ENCODE data around the gene PTPRM. TPM values are rescaled to one million over a fixed set of nuclear protein-coding genes. Genes with fewer than 3 reads are reported as not detected.

The PTPRM gene
- 13.9 and 18.6 TPM in 2 replicates for total RNA-seq (ENCODE audit: low replicate concordance)

DNA sequence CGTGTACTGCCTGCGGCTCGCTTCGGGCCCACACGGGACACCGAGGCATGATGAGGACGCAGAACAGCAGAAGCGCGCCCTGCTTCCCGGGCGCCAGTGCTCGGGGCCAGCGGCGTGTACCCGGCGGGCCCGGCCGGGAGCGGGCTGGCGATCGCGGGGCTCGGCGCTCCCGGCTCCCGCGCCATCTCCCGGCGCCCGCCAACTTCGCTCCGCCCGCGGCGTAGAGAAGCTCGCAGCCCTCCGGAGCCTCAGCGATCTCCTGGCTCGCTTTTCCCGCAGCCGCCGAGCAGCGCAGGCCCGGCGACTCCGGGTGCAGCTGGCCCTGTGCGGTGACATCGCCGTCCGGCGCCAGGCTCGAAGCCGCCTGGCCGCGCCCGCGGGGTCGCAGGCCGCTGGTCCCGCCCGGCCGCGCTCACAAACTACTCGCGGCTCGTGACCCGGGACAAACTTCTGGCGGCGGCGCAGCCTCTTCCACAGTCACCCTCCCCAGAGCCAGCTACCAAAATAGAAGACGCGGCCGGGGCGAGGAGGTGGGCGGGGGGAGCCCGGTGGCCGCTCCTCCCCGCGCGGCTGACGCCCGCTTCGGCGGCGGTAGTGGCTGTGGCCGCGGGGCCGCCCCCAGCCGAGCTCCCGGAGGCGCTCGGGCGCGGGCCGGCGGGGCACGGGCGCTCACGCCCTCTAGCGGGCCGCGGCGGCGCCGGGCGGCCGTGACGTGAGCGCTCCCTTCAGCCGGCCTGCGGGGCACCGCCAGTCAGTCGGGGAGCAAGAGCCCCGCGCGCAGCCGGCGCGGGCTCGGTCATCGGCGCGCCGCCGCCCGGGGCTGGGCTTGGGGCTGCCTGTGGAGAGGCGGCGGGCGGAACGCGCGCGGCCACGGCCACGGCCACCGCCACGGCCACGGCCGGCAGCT, at the start of gene PTPRM:
PTPRM (plus strand) TSS at position 750 of the 907 bp plus-strand sequence. CDS start 503 bp downstream, outside the sequence.
- no peaks in the 10 kb centered on the region for H3K36me3 ChIP-seq
- Mint-ChIP-seq H3K4me1 (peaks cover 23% of the 10 kb centered on the region), H3K36me3 (peaks cover 3% of the 10 kb centered on the region), H3K4me3 (peak within 1 kb of the TSS; percentile 84), H3K27ac (no peak within 1 kb of the TSS), H3K27me3 (ENCODE audit: insufficient read depth, low read depth) (peaks cover 5% of the 10 kb centered on the region), H3K9me3 (no peaks in the 10 kb centered on the region)
- no peaks in the 10 kb centered on the region for H3K9me3 ChIP-seq (ENCODE audit: low read depth)
- peak within 1 kb of the TSS; percentile 98 for H2AFZ ChIP-seq (replicated peaks)
- H3K9ac ChIP-seq = no peak within 1 kb of the TSS
- TF ChIP-seq EZH2 (IDR thresholded peaks at IDR 0.05) (peak; percentile 33), EZH2phosphoT487 (IDR thresholded peaks at IDR 0.05) (no peak)
- peaks cover 21% of the 10 kb centered on the region for H3F3A ChIP-seq (ENCODE audit: low read depth)
- no peaks in the 10 kb centered on the region for H4K20me1 ChIP-seq (ENCODE audit: low read depth)
- peak within 1 kb of the TSS; percentile 63 for H3K4me3 ChIP-seq
- DNase-seq (ENCODE audit: low spot score) = peak; percentile 94
- H3K4me2 ChIP-seq = peak within 1 kb of the TSS; percentile 99
- peaks cover 26% of the 10 kb centered on the region for H3K4me1 ChIP-seq
- peaks cover 41% of the 10 kb centered on the region for H3K27me3 ChIP-seq
- no peak within 1 kb of the TSS for H3K27ac ChIP-seq
- peaks cover 3% of the 10 kb centered on the region for H3K79me2 ChIP-seq (ENCODE audit: low read depth)

GRCh38 chr18:7517852-7518251, 49.3 kb upstream of the PTPRM start:
- no peak for DNase-seq (ENCODE audit: low spot score)
- no peaks in the 10 kb centered on the region for H3K36me3 ChIP-seq
- no peaks in the 10 kb centered on the region for H4K20me1 ChIP-seq (ENCODE audit: low read depth)
- TF ChIP-seq EZH2 (IDR thresholded peaks at IDR 0.05) = no peak
- no peak overlapping the region for H3K4me3 ChIP-seq
- Mint-ChIP-seq H3K9me3 (no peaks in the 10 kb centered on the region), H3K27me3 (ENCODE audit: insufficient read depth, low read depth) (no peaks in the 10 kb centered on the region), H3K4me3 (no peak overlapping the region), H3K4me1 (peaks cover 10% of the 10 kb centered on the region), H3K27ac (no peak overlapping the region), H3K36me3 (no peaks in the 10 kb centered on the region)
- no peaks in the 10 kb centered on the region for H3F3A ChIP-seq (ENCODE audit: low read depth)
- H3K4me1 ChIP-seq = peaks cover 31% of the 10 kb centered on the region
- no peaks in the 10 kb centered on the region for H3K9me3 ChIP-seq (ENCODE audit: low read depth)
- no peak overlapping the region for H3K9ac ChIP-seq
- no peak overlapping the region for H3K27ac ChIP-seq
- H3K4me2 ChIP-seq = no peak overlapping the region
- H2AFZ ChIP-seq (replicated peaks) = no peak overlapping the region
- no peaks in the 10 kb centered on the region for H3K27me3 ChIP-seq
- H3K79me2 ChIP-seq (ENCODE audit: low read depth) = no peaks in the 10 kb centered on the region

DNA sequence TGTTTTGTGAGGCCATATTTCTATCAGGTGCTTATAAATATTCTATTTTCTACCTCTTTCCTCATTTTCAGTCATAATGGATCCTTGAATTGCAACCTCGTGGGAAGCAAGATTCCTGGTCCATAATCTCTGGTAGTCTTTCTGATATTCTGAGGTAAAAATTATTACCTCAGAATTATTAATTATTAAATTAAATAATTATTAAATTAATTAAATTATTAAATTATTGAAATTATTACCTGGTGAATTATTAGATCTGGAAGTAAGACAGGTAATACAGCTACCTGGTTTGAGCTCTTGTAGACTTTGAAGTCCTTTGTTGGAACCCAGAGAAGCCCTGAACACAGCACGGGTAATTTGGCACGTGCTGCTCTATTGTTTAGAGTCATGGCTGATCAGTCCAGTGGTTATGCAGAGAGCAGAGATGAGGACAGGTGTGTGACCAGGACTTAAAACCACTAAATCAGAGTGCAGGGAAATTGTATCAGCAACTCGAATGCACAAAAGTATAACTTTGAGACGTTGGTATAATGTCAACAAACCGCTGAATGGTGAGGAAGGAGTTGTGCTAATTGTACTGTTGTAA, 46.8 kb upstream of the PTPRM start:
- H3K9me3 ChIP-seq (ENCODE audit: low read depth) = no peaks in the 10 kb centered on the region
- no peak overlapping the region for H3K4me3 Mint-ChIP-seq
- H3K36me3 ChIP-seq = no peaks in the 10 kb centered on the region
- H3K4me1 ChIP-seq = peaks cover 32% of the 10 kb centered on the region
- peaks cover 6% of the 10 kb centered on the region for H3F3A ChIP-seq (ENCODE audit: low read depth)
- TF ChIP-seq EZH2 (IDR thresholded peaks at IDR 0.05) = no peak
- TF ChIP-seq, protein P1, sequence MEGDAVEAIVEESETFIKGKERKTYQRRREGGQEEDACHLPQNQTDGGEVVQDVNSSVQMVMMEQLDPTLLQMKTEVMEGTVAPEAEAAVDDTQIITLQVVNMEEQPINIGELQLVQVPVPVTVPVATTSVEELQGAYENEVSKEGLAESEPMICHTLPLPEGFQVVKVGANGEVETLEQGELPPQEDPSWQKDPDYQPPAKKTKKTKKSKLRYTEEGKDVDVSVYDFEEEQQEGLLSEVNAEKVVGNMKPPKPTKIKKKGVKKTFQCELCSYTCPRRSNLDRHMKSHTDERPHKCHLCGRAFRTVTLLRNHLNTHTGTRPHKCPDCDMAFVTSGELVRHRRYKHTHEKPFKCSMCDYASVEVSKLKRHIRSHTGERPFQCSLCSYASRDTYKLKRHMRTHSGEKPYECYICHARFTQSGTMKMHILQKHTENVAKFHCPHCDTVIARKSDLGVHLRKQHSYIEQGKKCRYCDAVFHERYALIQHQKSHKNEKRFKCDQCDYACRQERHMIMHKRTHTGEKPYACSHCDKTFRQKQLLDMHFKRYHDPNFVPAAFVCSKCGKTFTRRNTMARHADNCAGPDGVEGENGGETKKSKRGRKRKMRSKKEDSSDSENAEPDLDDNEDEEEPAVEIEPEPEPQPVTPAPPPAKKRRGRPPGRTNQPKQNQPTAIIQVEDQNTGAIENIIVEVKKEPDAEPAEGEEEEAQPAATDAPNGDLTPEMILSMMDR (IDR thresholded peaks at IDR 0.05) = no peak
- no peak for TF ChIP-seq EZH2phosphoT487 (IDR thresholded peaks at IDR 0.05)
- no peak for DNase-seq (ENCODE audit: low spot score)
- no peak overlapping the region for H3K27ac Mint-ChIP-seq
- H3K9me3 Mint-ChIP-seq = no peaks in the 10 kb centered on the region
- H4K20me1 ChIP-seq (ENCODE audit: low read depth) = no peaks in the 10 kb centered on the region
- H3K4me2 ChIP-seq = no peak overlapping the region
- no peaks in the 10 kb centered on the region for H3K79me2 ChIP-seq (ENCODE audit: low read depth)
- no peak overlapping the region for H3K9ac ChIP-seq
- H3K4me3 ChIP-seq = no peak overlapping the region
- H3K27me3 Mint-ChIP-seq (ENCODE audit: insufficient read depth, low read depth) = no peaks in the 10 kb centered on the region
- H3K27me3 ChIP-seq = no peaks in the 10 kb centered on the region
- no peak overlapping the region for H3K27ac ChIP-seq
- no peaks in the 10 kb centered on the region for H3K36me3 Mint-ChIP-seq
- peaks cover 10% of the 10 kb centered on the region for H3K4me1 Mint-ChIP-seq
- H2AFZ ChIP-seq (replicated peaks) = no peak overlapping the region

- H3K27ac Mint-ChIP-seq = no peak overlapping the region
Observed at GRCh38 chr18:7521226-7521856, 45.8 kb upstream of the PTPRM start.

More at GRCh38 chr18:7521226-7521856, 45.8 kb upstream of the PTPRM start:
- Mint-ChIP-seq H3K9me3 (no peaks in the 10 kb centered on the region), H3K36me3 (no peaks in the 10 kb centered on the region), H3K4me1 (peaks cover 13% of the 10 kb centered on the region), H3K4me3 (no peak overlapping the region), H3K27me3 (ENCODE audit: insufficient read depth, low read depth) (no peaks in the 10 kb centered on the region)
- no peak overlapping the region for H3K9ac ChIP-seq
- H3K4me1 ChIP-seq = peaks cover 21% of the 10 kb centered on the region
- H3K9me3 ChIP-seq (ENCODE audit: low read depth) = no peaks in the 10 kb centered on the region
- no peaks in the 10 kb centered on the region for H4K20me1 ChIP-seq (ENCODE audit: low read depth)
- H2AFZ ChIP-seq (replicated peaks) = peak overlapping the region; percentile 20
- TF ChIP-seq EZH2 (IDR thresholded peaks at IDR 0.05) (no peak), EZH2phosphoT487 (IDR thresholded peaks at IDR 0.05) (no peak)
- TF ChIP-seq, protein P1 (IDR thresholded peaks at IDR 0.05) = no peak
- no peak for DNase-seq (ENCODE audit: low spot score)
- no peaks in the 10 kb centered on the region for H3K36me3 ChIP-seq
- H3K79me2 ChIP-seq (ENCODE audit: low read depth) = no peaks in the 10 kb centered on the region
- peaks cover 6% of the 10 kb centered on the region for H3F3A ChIP-seq (ENCODE audit: low read depth)
- H3K4me3 ChIP-seq = no peak overlapping the region
- no peaks in the 10 kb centered on the region for H3K27me3 ChIP-seq
- no peak overlapping the region for H3K4me2 ChIP-seq
- H3K27ac ChIP-seq = no peak overlapping the region

Data from neural progenitor cell (in vitro differentiated cells).